Esophagus squamous epithelium (tissue), 4 donors: ENCODE results near the gene CHI3L2.

ENCODE experiments used
- CTCF ChIP-seq, 6 experiments: fragments of 450-650 bp in 4 of 6; fragments of 200-600 bp in 2 of 6; sonication (generic) in 2 of 6; IDR thresholded peaks; one replicate each; pipeline ENCODE4 v1.5.1; 2016 to 2019; ENCODE audit warnings: antibody characterized with exemption in 6 of 6, mild to moderate bottlenecking in 4 of 6, moderate library complexity in 4 of 6
- POLR2A ChIP-seq, 4 donors: fragments of 450-650 bp; IDR thresholded peaks; one replicate each; pipeline ENCODE4 v1.6.1; 2017; ENCODE audit warnings: antibody characterized with exemption in 4 of 4, mild to moderate bottlenecking in 4 of 4, moderate library complexity in 3 of 4

- TF ChIP-seq CTCF (IDR thresholded peaks at IDR 0.05), result no peak
- TF ChIP-seq POLR2A (IDR thresholded peaks at IDR 0.05), result no peak
Measured at GRCh38 chr1:111219557-111220286, 7.8 kb upstream of the CHI3L2 start.
